Activated CD8-positive, alpha-beta T cell treated with anti-CD3 and anti-CD28 coated beads for 36 hours (primary cell): ENCODE results near the gene SPG11. TPM values are rescaled to one million over a fixed set of nuclear protein-coding genes. Genes with fewer than 3 reads are reported as not detected.

Experiments used
- ATAC-seq: fragments of 200-7000 bp; cut with Tn5 transposase; one replicate; pipeline ENCODE4 v1.10.0; 2021; ENCODE audit warnings: mild to moderate bottlenecking, moderate library complexity
- CTCF ChIA-PET: fragments of 350-600 bp; sonication (Branson Sonifier 250); formaldehyde crosslinking; loops from one replicate; lab custom pipeline; 2021; ENCODE audit warnings: antibody characterized with exemption; lab: Charles Lee
- POLR2A ChIA-PET: fragments of 350-600 bp; sonication (Branson Sonifier 250); formaldehyde crosslinking; loops from one replicate; lab custom pipeline; 2021; ENCODE audit warnings: antibody characterized with exemption; lab: Charles Lee
- DNase-seq: peaks from one replicate; pipeline ENCODE4 v3.0.0-alpha.2; 2020
- H3K27ac Mint-ChIP-seq: one replicate; pipeline ENCODE4 v1.8.0; 2021; ENCODE audit warnings: mild to moderate bottlenecking, mixed read lengths
- H3K27me3 Mint-ChIP-seq: one replicate; pipeline ENCODE4 v1.8.0; 2021; ENCODE audit warnings: mixed read lengths
- H3K36me3 Mint-ChIP-seq: one replicate; pipeline ENCODE4 v1.8.0; 2021; ENCODE audit warnings: low read depth, mixed read lengths
- H3K4me1 Mint-ChIP-seq: one replicate; pipeline ENCODE4 v1.8.0; 2021; ENCODE audit warnings: low read depth, mixed read lengths
- H3K4me3 Mint-ChIP-seq: one replicate; pipeline ENCODE4 v1.8.0; 2021; ENCODE audit warnings: mild to moderate bottlenecking, moderate library complexity, mixed read lengths
- H3K9me3 Mint-ChIP-seq: one replicate; pipeline ENCODE4 v1.8.0; 2021; ENCODE audit warnings: mixed read lengths
- intact Hi-C: fragments of 100-400 bp; cut with micrococcal nuclease; formaldehyde crosslinking; loops from one replicate; pipeline ENCODE4 v1.10.0; 2022
- total RNA-seq, 2 experiments: library from RNA; stranded (reverse); gene quantifications; one replicate each; pipeline ENCODE4 v1.2.3, GENCODE V29; 2021
- TF ChIP-seq, protein P1 (sequence below): fragments of 200-600 bp; IDR thresholded peaks from one replicate; pipeline ENCODE4 v1.8.0; 2022; ENCODE audit warnings: antibody characterized with exemption, mild to moderate bottlenecking

Gene SPG11
- total RNA-seq, 2 experiments from 2014 or later: 68.6 to 71.5 TPM

GRCh38 chr15:44656913-44657312 lies 6.5 kb downstream of the SPG11 start:
- POLR2A ChIA-PET: interaction anchor here (1.8 to 39.8 kb wide), 2 partner anchors 9 to 65 kb away, joined by 6 to 1862 read pairs; partner anchors contain the start of genes B2M, PATL2 and TRIM69
- H3K27ac Mint-ChIP-seq: no peak overlapping the region

GRCh38 chr15:44656298-44656697 lies 7.2 kb downstream of the SPG11 start:
- peak overlapping the region; percentile 28 for H3K27ac Mint-ChIP-seq
- H3K27me3 Mint-ChIP-seq: no peaks in the 10 kb centered on the region
- H3K36me3 Mint-ChIP-seq: peaks cover 49% of the 10 kb centered on the region
- POLR2A ChIA-PET: interaction anchor here (0.6 to 39.8 kb wide), 3 partner anchors 9 to 65 kb away, joined by 3 to 1862 read pairs (median 6); partner anchors contain the start of genes B2M, PATL2 and TRIM69
- CTCF ChIA-PET: interaction anchor here (1.1 to 2.3 kb wide), 3 partner anchors 64 to 81 kb away, joined by 4 to 19 read pairs (median 7); partner anchors contain the start of gene TRIM69
- ATAC-seq: no peak
- TF ChIP-seq, protein P1, sequence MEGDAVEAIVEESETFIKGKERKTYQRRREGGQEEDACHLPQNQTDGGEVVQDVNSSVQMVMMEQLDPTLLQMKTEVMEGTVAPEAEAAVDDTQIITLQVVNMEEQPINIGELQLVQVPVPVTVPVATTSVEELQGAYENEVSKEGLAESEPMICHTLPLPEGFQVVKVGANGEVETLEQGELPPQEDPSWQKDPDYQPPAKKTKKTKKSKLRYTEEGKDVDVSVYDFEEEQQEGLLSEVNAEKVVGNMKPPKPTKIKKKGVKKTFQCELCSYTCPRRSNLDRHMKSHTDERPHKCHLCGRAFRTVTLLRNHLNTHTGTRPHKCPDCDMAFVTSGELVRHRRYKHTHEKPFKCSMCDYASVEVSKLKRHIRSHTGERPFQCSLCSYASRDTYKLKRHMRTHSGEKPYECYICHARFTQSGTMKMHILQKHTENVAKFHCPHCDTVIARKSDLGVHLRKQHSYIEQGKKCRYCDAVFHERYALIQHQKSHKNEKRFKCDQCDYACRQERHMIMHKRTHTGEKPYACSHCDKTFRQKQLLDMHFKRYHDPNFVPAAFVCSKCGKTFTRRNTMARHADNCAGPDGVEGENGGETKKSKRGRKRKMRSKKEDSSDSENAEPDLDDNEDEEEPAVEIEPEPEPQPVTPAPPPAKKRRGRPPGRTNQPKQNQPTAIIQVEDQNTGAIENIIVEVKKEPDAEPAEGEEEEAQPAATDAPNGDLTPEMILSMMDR: no peak
- intact Hi-C loops: no loop called here
- no peaks in the 10 kb centered on the region for H3K9me3 Mint-ChIP-seq
- H3K4me3 Mint-ChIP-seq: no peak overlapping the region
- peaks cover 35% of the 10 kb centered on the region for H3K4me1 Mint-ChIP-seq
- DNase-seq: no peak

More at GRCh38 chr15:44656913-44657312, 6.5 kb downstream of the SPG11 start:
- intact Hi-C loops: no loop called here
- Mint-ChIP-seq H3K4me1 (peaks cover 36% of the 10 kb centered on the region), H3K36me3 (peaks cover 43% of the 10 kb centered on the region), H3K27me3 (no peaks in the 10 kb centered on the region), H3K4me3 (no peak overlapping the region), H3K9me3 (no peaks in the 10 kb centered on the region)
- CTCF ChIA-PET: interaction anchor here (1.1 to 2.3 kb wide), 4 partner anchors 59 to 80 kb away, joined by 4 to 19 read pairs (median 6); partner anchors contain the start of gene TRIM69
- no peak for ATAC-seq
- TF ChIP-seq, protein P1: no peak
- no peak for DNase-seq

DNA sequence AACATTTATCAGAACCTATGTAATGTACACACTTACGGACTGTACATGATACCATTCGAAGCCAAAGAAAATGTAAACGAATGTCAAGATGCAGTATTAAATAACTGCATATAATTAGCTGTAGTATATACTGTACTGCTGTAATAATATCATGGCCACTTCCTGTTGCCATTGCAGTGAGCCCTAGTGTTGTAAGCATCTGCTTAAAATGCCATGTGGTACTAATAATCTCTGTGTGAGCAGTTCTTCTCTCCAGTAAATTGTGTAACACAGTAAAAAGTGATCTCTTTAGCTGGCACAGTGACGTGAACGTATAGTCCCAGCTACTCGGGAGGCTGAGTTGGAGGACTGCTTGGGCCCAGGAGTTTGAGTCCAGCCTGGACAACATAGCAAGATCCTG lies 8.6 kb downstream of the SPG11 start:
- TF ChIP-seq, protein P1: no peak
- CTCF ChIA-PET: interaction anchor here (1.0 to 1.1 kb wide), 2 partner anchors 71 to 76 kb away, joined by 3 to 5 read pairs; no protein-coding TSS in a partner anchor
- H3K36me3 Mint-ChIP-seq: peaks cover 51% of the 10 kb centered on the region

GRCh38 chr15:44647637-44648036 lies 15.8 kb downstream of the SPG11 start:
- H3K9me3 Mint-ChIP-seq: peaks cover 4% of the 10 kb centered on the region
- H3K4me1 Mint-ChIP-seq: peaks cover 45% of the 10 kb centered on the region
- DNase-seq (no peak), ATAC-seq (no peak)
- H3K27ac Mint-ChIP-seq: no peak overlapping the region
- H3K36me3 Mint-ChIP-seq: peaks cover 60% of the 10 kb centered on the region
- ChIA-PET POLR2A (interaction anchor here (1.8 kb wide), 1 partner anchor 9 kb away, joined by 6 read pairs; no protein-coding TSS in a partner anchor), CTCF (interaction anchor here (1.0 to 1.4 kb wide), 3 partner anchors 45 to 91 kb away, joined by 3 to 5 read pairs (median 4); no protein-coding TSS in a partner anchor)
- TF ChIP-seq, protein P1: no peak
- H3K4me3 Mint-ChIP-seq: no peak overlapping the region
- H3K27me3 Mint-ChIP-seq: no peaks in the 10 kb centered on the region
- intact Hi-C loops: no loop called here

More for the DNA sequence above, 8.6 kb downstream of the SPG11 start:
- no peak overlapping the region for H3K4me3 Mint-ChIP-seq
- intact Hi-C loops: no loop called here
- POLR2A ChIA-PET: interaction anchor here (1.0 to 39.8 kb wide), 2 partner anchors 57 to 67 kb away, joined by 3 to 1862 read pairs; partner anchors contain the start of genes B2M, PATL2 and TRIM69
- H3K27me3 Mint-ChIP-seq: no peaks in the 10 kb centered on the region
- no peak overlapping the region for H3K27ac Mint-ChIP-seq
- peaks cover 32% of the 10 kb centered on the region for H3K4me1 Mint-ChIP-seq
- ATAC-seq: no peak
- DNase-seq: no peak
- H3K9me3 Mint-ChIP-seq: no peaks in the 10 kb centered on the region

GRCh38 chr15:44647036-44647435 lies 16.4 kb downstream of the SPG11 start:
- peaks cover 49% of the 10 kb centered on the region for H3K4me1 Mint-ChIP-seq
- POLR2A ChIA-PET: interaction anchor here (1.8 kb wide), 1 partner anchor 10 kb away, joined by 6 read pairs; no protein-coding TSS in a partner anchor
- peaks cover 59% of the 10 kb centered on the region for H3K36me3 Mint-ChIP-seq
- DNase-seq: no peak
- H3K27ac Mint-ChIP-seq: peak overlapping the region; percentile 25
- no peak overlapping the region for H3K4me3 Mint-ChIP-seq
- H3K9me3 Mint-ChIP-seq: peaks cover 4% of the 10 kb centered on the region
- intact Hi-C loops: no loop called here
- no peaks in the 10 kb centered on the region for H3K27me3 Mint-ChIP-seq
- ATAC-seq: peak; percentile 27
- CTCF ChIA-PET: interaction anchor here (1.0 to 1.4 kb wide), 3 partner anchors 44 to 91 kb away, joined by 3 to 5 read pairs (median 4); no protein-coding TSS in a partner anchor
- TF ChIP-seq, protein P1: no peak
